ENCODE data around the gene LYSMD2.

The LYSMD2 gene

DNA sequence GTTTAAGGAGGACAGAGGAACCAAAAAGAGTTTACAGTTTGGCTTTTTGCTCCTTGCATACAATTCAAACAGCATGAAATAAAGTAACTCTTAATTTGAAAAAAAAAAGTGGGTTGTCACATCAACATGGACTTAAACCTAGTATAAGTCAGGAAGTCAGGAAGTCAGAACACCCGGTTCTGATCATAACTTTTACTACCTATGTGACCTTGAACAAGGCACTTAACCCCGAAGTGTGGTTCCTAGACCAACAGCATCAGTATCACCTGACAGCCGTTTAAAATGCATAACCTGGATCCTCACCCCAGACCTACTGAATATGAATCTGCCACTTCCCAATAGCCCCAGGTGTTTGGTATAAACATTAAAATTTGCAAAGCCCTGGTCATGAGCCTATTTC, 18.7 kb downstream of the LYSMD2 start:
- DNase-seq = no peak

DNA sequence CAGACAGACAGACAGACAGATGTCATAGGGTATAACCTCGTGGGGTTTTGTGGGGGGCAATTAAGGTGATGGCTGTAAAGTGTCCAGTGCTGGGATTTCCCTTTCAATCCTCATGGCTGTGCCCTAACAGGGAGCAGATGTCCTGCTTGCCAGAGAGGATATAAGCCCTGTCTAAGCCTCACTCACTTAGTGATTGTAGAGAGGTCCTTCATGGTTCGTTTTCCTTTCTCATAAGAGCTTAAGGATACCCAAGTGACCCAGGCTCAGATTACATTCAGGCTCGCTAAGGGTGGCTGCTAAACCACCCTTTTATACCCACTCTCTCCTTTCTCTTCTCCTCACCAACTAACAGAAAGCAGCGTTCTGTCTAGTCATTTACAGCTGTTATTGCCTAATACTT, 19.2 kb downstream of the LYSMD2 start:
- no peak for DNase-seq

DNA sequence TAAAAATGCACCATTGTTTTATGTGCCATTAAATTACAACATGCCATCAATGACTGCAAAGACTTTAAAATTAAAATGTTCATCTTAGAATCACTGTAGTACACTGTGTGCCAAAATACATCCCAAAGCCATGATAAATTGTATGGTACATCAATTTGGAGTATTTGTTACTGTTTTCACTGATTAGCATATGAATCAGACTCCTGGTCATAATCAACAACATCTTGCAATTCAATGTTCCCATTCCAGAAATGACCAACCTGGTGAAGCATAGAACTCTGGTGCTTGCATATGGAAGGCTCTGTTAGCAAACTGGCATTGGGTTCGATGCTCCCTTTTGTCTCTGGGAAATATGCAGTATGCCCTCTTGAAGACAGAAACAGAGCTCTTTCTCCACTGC, 22.5 kb downstream of the LYSMD2 start:
- DNase-seq = no peak

DNA sequence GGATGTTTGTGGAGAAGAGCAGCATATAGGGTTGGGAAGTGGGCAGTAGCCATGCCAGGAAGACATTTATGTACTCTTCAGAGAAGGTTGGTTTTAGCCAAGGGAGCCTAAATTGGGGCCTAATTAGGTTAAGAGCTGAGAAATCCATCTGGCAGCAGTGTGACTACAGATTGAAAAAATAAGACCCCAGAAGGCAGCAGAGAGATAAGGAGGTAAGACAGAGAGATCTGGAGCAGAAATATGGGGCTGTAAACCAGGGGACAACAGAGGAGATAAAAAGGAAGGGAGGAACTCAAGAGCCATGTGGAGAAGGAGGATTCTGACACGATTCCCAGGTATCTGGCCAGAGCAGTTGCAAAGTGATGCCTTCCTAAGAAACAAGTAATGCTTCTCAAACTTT, 23.3 kb downstream of the LYSMD2 start:
- no peak for DNase-seq

DNA sequence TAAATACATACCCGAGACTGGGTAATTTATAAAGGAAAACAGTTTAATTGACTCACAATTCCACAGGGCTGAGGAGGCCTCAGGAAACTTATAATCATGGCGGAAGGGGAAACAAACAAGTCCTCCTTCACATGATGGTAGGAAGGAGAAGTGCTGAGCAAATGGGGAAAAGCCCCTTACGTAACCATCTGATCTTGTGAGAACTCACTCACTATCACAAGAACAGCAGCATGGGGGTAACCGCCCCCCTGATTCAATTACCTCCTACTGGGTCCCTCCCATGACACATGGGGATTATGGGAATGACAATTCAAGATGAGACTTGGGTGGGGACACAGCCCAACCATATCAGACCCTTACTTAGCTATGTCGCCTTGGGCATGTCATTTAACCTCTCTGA, 28.4 kb downstream of the LYSMD2 start:
- no peak for DNase-seq

DNA sequence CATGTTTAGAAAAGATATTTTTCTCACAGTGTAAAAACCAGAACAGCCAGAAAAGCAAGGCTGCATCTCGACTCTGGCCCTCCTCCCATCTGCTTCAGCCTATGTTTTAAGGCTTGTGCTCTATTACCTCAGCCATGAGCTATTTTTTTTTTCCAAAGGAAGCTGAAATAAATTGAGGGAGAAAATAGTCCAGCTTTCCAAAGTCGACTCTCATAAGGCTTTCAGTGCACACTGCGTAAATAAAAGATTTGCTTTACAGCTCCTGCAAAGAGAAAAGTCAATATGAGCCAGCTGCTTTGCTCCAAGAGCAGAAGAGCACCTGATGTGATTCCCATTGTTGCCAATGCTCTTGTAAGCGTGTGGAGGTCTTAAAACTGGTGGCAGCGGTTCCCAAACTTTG, 29.4 kb downstream of the LYSMD2 start:
- no peak for DNase-seq

DNA sequence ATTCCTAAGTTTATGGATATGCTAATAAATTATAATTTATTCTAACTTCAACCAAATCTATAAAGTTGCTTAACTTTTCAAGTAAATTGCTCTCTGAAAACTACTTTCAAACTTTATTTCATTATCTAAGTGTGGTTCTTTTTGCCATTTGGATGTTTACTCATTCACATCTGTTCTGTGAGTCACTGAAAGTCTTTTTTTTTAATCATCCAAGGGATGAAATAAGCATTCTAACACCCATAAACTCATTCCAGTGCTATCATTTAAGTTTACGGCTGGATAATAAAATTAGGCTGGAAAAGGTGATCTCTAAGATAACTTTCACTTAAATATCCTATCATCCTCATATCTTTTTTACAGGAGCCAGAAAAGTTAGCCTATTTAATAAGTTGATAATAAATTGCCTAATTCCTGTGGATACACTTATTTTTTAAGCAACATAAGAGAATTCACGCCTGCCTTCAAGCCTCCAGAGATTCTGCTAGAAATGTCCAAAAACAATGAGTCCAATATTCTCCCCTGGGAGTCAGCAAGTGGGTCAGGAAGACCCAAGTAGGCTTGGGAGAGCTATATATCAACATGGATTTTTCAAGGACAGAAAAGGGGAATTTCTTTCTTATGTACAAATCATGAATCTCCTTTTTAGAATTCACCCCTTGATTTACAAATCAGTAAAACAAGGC, 30.4 kb downstream of the LYSMD2 start:
- no peak for DNase-seq

DNA sequence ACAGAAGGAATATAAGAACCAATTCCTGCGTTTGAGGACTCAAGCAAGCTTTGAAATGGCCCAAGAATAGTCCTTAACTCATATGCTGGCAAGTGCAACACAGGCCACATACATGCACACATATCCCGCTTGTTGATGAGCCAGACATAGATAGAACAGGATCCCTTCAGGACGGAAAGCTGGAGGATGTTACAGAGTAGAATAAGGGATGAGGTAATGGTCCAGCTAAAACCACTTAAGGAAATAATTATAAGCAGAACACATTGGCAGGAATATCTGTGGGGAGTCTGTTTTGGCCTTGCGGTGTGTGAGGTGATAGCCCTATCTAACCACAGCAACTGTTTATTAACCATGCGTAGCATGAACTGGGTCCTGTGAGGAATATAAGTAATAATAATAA, 31.2 kb downstream of the LYSMD2 start:
- DNase-seq = no peak

DNA sequence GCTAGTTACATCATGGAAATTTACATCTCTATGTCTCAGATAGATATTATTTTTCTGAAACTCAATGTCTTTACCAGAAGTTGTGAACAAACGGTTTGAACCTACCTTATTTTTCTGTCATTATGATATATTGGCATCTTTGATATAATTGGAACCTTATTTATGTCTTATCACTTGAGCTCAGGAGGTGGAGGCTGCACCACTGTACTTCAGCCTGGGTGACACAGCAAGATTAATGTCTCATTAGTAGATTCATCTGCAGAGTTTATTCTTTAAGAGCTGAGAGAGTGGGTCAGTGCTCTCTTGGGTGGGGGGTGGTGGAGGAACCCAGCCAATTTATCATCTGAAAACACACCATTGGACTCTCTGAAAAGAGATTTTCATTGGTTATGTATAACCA, 34.7 kb downstream of the LYSMD2 start:
- no peak for DNase-seq

DNA sequence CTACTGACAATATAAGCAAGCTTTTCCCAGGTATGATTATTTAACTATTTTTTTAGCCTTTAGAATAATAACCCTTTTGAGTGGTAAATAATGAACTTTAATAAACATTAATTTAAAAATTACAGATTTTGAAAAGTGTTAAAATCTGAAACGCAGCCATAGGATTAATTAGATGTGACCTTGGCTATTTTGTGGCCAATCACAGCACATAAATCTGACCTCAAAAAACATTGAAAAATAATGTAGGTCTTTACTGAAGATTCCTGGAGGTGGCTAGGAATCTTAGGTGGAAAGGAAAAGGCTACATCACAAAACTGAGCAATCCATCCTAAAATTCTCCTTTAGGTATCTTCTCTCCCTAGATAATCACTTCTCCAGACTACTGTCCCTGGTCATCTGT, 38.1 kb downstream of the LYSMD2 start:
- DNase-seq = no peak

DNA sequence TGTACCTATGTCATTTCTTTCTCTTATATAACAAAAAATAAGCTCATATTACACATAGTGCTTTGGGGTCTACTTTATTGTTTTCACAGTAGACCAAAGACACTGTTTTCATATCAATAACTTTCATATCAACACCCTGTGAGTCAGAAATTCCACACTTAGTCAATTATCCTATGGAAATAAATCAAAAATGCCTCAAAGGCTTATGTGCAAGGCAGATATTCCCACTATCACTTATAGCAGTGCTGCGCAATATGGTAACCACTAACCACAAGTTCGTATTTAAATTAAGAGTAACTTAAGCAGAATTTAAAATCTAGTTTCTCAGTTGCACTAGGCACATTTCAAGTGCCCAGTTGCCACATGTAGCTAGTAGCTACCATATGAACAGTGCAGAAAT, 40.3 kb downstream of the LYSMD2 start:
- DNase-seq = no peak

DNA sequence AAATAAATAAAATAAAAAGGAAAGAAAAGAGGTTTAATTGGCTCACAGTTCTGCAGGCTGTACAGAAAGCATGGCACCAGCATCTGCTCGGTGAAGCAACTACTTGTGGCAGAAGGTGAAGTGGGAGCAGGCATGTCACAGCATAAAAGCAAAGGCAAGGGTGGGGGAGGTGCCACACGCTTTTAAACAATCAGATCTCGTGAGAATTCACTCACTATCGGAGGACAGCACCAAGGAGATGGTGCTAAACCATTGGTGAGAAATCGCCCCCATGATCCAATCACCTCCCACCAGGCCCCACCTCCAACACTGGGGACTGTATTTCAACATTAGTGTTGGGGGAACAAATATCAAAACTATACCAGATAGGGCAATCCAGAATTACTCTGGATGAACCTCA, 40.9 kb downstream of the LYSMD2 start:
- no peak for DNase-seq

DNA sequence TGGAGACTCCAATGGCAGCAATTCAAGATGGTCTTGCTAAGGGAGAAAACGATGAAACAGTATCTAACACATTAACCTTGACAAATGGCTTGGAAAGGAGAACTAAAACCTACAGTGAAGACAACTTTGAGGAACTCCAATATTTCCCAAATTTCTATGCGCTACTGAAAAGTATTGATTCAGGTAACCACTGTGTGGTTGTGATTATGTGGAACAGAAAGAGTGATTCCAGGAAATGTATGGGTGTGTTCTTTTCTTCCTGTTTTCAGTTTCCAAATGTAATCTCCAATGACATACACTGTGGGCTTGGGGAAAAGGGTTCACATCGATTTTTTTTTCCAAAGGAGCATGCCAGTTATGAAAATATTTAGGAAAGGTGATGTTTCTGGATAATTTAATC, 45.3 kb downstream of the LYSMD2 start:
- no peak for DNase-seq

DNA sequence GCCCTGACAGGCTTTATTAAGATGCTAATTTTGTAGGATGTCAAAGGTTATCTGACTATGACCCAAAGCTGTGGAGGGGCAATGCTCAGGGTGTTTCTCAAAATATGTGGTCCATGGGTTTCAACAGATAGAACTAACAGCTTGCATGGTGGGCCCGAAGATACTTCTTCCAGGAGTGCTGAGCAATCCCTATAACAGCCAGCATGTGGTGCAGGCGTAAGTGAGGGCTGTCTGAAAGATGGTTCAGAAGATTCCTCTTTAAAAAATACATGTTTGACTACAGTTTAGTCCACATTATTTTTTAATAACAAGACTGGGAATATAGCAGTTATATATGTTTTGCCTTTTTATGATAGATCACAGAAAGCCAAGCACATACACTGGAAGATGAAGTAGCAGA, 48.6 kb downstream of the LYSMD2 start:
- DNase-seq = no peak

DNA sequence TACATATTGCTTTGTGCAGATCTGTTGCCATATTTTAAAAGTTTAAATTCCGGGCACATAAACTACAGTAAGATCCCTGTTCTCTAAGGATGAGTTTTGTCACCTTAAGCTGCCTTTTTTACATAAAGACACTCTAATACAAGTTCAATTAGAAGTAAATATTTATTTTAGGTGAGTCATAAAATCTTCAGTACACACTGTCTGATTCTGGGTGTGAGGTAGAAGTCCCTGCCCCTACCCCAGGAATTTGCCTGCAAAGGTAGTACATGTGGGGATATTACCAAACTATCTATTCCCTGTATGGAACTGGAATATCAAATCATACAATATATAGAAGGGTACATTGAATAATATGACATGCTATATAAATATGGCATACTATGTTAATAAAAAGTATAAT, 49.9 kb downstream of the LYSMD2 start:
- no peak for DNase-seq

DNA sequence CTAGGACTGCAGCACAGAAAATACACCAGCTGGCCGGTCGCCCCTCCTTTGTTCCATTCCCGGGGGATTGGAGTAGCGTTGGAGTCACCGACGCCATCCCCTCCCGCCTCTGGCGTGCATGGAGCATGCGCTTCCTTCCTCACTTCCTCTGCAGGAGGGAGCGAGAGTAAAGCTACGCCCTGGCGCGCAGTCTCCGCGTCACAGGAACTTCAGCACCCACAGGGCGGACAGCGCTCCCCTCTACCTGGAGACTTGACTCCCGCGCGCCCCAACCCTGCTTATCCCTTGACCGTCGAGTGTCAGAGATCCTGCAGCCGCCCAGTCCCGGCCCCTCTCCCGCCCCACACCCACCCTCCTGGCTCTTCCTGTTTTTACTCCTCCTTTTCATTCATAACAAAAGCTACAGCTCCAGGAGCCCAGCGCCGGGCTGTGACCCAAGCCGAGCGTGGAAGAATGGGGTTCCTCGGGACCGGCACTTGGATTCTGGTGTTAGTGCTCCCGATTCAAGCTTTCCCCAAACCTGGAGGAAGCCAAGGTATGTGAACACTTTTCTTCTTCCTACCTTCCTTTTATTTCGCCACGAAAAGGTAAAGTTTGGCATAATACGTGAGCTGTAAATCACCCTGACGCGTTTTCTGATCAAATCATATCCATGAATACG, 56.0 kb downstream of the LYSMD2 start, which contains the start of gene SCG3:
Gene SCG3, plus strand, starts transcription at position 201 of the 661 bp plus-strand sequence. Its CDS starts 253 bp downstream, at position 454.
- DNase-seq = peak; percentile 76 to 80

DNA sequence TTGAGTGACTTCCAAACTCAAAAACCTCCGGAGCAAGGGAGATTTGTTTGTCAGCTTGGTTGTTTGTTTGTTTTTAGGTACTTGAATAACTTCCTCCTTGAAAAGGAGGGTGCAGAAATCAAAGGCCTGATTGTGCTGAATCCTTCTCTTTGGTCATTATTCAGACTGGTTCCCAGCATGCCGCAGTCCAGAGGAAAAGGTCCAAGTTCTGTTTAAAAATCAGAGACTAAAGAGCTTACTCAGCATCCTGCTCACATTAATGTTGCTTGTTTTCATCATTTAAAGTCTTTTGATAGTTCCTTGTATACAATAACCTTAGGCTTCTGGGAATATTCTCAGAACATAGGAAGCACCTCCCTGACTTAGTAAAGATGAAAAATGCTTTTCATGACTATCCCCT, 57.1 kb downstream of the LYSMD2 start:
- DNase-seq = no peak

DNA sequence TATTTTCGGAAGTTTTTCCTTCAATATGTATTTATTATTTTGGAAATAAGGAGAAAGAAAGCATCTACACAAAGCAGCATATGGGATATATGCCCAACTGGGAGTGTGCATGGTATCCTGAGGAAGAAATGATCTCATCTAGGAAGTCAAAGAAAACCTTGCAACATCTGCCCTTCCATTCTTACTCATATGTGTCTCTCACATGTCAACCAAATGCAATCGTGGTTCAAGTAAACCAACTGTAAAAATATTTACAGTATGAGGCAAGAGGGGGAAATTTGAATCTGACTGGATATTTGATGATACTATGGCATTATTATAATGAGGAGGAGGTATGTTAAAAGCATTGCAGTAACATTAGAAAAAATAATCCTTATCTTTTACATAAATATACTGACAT, 59.4 kb downstream of the LYSMD2 start:
- no peak for DNase-seq

DNA sequence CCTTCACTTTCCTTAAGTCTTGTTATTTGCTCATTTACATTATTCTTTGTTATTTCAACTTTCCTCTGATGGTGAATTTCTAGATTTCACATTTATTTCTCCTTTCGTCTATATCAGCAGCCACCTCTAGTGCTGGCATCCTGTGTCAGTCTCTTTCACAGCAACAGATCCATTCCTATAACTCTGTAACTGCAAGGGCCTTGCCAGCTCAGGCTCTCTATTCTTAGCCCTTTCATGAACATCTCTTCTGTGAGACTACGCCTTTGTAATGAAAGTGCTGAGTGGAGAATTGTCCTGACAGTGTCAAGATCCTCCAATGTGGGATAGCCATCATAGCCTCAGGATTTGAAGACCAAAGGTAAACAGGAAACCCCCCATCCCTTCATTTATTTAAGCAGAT, 60.0 kb downstream of the LYSMD2 start:
- DNase-seq = no peak

DNA sequence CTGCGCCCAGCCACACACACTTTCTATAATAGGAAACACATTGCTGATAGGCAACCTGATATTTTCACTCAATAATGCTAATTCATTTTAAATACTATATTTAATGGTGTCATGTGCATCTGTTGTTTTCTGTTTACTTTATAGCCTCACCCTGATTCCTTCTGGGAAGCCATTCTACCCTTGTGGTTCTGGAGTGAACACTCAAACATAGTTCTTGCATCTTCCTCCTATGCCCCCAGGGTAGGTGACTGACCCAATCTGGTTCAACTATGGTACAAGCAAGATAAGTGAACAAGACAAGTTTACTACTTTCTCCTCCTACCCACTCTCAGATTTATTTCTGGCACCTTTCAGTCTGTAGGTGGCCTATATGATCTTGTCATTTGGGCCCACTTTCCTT, 60.4 kb downstream of the LYSMD2 start:
- DNase-seq = no peak

DNA sequence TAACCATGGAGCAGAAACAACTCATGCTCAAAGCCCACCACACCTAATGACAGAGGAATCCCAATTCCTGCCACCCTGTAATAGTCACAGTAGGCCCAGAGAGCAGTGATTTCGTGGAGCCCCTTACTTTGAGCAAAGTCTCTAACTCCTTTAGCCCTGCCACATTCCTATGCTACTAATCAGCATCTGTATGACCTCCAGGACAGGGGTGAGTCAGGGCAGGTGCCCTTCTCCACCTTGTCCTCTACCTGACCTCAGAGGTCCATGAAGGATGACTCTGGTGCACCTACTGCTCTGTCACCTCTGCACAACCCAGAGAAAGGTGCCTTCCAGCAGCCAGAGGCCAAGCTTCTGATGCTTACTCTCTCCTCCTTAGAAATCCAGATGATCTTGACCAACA, 62.2 kb downstream of the LYSMD2 start:
- no peak for DNase-seq

Data from activated CD4-positive, alpha-beta T cell treated with anti-CD3 and anti-CD28 coated beads, Interleukin-2, amount 50 U/mL, for 48 hours (primary cell).